Activated T-cell treated with anti-CD3 and anti-CD28 coated beads, Interleukin-2, amount 50 U/mL, for 1 hour (primary cell): Measurements from ENCODE around the gene DHX15.
"Not testable (repeated sequence)": the region's sequence is repeated elsewhere in the genome, so short reads cannot be mapped to it uniquely, and the experiment has no call there.

Experiments
- DNase-seq: peaks from one replicate; pipeline ENCODE4 v3.0.0-alpha.2; 2020

The DHX15 gene

GRCh38 chr4:24535399-24535798 is 49.0 kb downstream of the DHX15 start:
- DNase-seq, result no peak

DNA sequence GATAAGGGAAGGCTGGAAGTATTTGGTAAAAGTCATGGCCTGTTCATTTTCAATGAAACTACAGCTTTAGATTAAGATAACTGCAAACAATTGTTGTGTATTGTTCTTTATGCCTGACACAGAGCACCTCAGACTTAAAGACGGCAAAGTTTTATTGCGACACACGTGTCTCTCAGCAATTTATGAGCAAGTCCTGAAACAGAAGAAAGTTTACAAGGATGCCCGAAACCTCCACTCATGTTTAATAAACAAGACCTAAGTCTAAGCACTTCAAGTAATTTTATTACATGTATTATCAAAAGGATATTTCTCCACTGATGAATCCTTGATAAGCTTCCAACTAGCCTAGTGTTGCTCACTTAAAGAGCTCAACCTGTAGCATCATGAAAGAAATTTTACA is 51.0 kb downstream of the DHX15 start:
- DNase-seq, result no peak

DNA sequence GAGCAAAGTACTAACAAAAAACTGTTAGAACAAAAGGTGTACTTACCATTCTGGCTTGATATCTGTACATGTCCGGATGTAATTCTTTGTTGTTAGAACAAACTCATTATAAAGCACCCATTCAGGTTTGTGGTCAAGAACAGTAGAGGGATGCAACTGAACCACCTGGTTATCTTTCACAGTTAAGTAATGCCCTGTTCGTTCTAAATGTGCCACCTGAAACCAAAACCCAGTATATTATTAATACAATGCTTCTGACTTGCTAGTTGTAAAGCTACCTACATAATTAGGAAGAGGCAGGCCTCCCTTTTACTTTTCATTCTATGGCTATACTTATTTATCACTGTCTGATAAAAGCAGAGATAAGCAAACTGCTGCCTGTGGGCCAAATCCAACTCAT is 54.8 kb downstream of the DHX15 start:
- no peak for DNase-seq

DNA sequence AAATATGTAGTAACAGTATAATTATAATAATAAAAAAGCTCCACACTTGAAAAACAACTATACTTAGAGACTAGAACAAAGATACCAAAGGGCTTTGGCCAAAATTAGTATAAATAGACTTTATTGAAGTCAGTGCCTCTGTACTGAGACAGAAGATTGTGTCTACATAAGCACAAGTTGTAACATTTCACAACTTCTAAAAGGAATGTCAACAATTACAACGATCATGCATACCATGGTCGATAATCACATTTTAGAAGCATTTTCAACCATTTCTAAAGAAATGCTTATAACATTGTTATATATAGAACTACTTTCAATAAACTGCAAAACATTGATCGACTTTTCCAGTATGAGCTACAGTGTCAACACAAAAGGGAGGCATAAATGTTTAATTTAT is 57.0 kb downstream of the DHX15 start:
- DNase-seq, result no peak

- DNase-seq, result no peak
These were observed 62.8 kb downstream of the DHX15 start for GRCh38 chr4:24521544-24521943.

DNA sequence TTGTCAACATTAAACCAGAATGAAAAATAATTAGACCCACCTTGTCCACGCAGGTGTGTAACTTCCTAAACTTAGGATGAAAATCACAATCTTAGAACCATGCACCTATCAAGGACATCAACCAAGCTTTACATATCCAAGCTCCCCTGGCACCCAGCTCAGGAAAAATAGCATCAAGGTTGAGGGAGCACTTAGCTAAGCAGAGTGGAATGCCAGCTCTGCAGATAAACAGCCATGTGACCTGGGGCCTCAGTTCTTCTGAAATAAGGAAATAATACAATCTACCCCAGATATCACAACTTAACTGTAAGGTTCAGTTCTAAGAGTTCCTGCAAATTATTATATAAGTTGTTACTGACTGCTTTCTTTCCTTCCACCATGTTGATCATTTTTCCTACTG is 64.7 kb downstream of the DHX15 start:
- no peak for DNase-seq

DNA sequence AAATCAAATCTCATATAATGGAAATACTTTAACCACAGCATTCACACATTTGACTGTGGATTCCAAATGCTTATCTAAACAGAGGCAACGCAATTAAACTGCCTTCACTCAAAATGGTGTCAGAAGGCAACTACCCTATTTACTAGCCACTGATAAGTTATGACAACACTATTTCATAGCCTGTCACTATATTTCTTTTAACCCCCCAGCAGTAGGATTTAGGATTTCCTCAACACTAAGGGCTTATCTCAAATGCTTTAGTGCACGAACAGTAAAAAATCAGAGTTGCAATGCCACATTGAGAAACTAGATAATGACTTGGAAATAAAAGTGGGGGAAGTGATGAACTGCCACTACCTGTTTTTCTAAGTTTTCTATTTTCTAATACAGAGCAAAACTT is 66.7 kb downstream of the DHX15 start:
- DNase-seq, result no peak

DNA sequence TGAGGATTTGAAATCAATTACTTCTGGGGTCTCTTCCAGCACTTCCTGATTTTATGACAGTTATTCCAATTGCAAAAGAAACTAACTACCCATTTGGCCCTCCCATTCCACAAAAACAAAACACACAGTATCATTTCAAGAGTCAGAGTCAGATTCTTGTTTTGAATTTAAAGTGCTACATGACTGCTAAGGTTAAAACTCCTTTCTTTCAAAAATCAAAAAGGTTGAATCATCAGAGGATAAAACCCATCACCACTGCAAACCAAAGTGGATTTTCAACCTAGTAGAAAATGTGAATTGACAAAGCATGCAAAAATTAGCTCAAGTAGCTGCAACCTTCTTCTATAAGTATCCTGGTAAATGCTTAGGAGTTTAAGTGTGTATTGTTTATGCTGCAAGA is 67.4 kb downstream of the DHX15 start:
- DNase-seq, result no peak

GRCh38 chr4:24515698-24516097 is 68.7 kb downstream of the DHX15 start:
- no peak for DNase-seq

DNA sequence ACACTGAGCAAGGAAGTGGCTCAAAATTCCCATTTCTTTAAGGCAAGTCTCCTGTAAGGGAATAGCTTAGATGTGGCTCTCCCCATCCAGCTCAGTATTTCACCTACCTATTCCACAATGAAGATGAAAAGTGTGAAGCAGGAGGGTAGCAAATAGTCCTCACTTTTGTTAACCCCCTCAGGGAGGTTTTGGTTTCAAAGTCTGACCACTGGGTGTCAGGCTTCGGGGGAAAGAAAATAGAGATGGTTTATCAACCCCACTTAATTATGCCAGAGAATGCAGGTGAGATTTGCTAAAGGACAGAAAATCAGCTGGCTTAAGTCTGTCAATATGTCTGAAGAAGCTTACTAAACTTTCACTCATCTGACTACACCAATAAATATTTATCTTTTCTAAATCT is 69.5 kb downstream of the DHX15 start:
- DNase-seq, result no peak

DNA sequence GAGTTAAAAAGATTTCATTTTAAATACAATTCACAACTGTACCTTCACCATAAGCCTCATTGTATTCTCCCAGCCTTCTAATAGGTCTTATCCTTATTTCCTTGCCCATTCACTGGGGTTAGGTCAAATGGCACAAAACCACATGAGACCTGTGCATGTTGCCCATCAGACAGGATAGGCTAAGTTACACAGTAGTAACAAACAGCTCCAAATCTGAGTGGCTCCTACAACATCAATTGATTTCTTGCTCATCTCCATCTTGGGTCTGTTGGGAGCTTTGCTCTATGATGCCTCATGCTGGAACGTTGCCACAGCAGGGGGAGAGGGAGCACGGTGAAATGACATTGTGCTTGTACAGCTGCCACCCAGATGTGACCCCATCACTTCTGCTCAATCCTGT is 70.6 kb downstream of the DHX15 start:
- DNase-seq, result no peak

DNA sequence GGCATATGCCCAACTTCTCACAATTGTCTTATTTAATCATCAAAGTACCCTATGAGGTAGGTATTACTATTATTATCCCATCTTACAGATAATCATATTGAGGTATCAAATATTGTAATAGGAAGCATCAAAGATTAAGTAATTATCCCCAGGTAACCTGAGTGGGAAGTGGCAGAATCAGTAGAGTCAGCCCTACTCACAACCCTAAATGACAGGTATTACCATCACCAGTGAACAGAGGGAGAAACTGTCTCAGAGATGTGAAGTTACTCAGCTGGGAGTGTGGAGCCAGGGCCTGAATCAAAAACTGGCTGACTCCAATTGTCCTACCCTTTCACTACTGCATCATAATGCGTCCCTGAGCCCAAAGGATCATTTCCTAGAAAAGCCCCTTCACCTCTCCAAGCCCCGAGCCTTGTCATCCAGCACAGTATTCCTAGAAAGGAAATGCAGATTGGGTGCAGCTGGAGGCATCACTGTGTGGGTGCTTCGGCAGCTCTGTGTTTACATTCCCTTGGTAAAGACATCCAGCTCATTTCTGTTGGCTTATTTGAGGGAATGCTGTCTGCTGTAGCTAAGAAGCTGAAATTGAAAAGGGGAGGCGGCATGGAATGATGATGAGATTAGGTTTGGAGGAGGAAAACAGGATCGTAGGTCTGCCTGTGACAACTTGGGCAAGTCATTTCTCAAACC is 72.8 kb downstream of the DHX15 start:
- DNase-seq, result no peak

DNA sequence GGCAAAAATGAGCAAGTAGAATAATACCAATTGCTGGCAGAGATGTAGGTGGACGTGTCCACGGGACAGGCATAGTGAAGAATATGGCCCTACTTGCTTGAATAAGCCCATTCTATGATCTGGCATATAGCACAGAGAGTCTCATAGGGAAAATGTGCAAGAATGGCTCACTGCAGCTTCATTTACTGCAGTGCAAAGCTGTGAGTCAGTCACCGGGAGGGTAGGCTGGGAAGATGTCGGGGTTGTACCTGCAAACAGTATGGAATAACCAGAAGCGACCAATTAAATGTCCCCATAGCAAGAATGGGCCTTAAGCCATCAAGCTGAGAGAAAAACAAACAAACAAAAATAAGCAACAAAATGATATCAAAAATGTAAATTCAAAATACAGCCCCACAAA is 74.3 kb downstream of the DHX15 start:
- DNase-seq, result no peak

GRCh38 chr4:24508541-24508940 is 75.8 kb downstream of the DHX15 start:
- DNase-seq, result no peak

- no peak for DNase-seq
These were observed 76.9 kb downstream of the DHX15 start for GRCh38 chr4:24507439-24507838.

DNA sequence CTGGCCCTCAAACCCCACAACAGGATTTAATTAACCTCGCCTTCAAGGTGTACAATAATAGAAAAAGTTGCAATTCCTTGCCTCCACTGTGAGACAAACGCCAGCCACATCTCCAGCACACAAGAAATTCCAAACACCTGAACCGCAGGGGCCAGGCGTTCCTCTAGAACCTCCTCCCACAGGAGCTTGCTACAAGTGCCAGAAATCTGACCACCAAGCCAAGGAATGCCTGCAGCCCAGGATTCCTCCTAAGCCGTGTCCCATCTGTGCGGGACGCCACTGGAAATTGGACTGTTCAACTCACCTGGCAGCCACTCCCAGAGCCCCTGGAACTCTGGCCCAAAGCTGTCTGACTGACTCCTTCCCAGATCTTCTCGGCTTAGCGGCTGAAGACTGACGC is 81.3 kb downstream of the DHX15 start:
- DNase-seq, result not testable (repeated sequence)

- no peak for DNase-seq
These were observed 87.1 kb downstream of the DHX15 start for GRCh38 chr4:24497221-24497620.

- no peak for DNase-seq
These were observed 87.8 kb downstream of the DHX15 start for GRCh38 chr4:24496597-24496996.

DNA sequence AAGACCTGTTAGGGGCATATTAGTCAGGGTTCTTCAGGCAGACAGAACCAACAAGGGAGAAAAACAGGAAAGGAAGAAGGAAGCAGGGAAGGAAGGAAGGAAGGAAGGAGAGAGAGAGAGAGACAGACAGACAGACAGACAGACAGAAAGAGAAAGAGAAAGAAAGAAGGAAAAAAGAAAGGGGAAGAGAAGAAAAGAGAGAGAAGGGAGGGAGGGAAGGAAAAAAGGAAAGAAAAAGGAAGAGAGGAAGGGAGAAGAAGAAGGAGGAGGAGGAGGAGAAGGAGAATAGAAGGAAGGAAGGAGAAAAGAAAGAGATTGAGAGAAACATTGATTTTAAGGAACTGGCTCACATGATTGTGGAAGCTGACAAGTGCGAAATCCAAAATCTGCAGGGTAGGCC is 89.0 kb downstream of the DHX15 start:
- no peak for DNase-seq

DNA sequence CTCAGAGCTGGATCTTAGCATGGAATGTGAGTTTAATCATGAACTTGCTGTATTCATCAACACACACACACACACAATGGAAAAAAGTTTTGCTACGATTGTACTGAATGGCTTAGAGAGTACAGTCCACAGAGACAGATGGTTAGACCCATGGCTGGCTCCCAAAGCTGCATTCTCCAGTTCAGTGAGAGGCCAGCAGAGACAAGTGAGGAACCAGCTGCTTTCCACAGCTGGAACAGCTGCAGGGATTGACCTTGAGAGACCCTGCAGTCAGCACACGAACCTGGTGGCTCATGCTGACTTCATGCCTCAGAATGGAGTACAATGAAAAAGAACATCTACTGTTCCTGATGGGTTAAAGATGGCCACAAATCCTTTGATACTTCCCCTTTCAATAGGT is 94.5 kb downstream of the DHX15 start:
- DNase-seq, result no peak

DNA sequence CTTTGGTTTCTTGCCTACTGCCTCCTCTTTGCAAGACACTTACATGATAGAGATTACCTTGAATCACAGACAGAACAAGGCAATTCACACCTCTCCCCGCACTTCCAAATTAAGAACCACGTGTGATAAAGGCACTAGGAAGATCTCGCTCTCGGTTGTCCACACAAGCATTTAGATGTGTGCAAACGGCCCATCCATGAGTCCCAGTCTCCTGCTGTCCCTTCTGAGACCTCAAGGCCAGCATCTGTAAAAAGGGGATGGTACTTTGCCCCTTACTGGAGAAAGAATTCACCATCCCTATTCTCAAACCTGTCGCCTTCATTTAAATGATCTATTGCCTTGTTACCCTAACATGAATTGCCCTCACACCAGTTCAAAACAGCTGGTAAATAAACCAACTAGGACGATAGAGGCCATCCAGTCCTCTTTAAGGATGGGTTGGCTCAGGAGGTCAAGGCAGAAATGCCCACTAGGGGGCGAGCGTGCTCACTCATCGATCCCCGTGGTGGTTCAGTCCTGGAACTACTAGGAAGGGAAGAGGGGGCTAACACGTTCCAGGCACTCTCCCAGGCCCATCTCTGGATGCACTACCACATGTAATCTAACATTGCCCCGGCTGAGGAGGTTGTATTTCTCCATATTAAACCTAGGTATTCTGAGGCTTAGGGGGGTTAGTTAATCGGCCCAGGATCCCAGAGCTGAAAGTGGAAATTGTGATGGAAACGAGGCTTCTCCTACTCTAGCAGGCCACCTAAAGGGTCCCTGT is 95.8 kb downstream of the DHX15 start:
- peak; percentile 51 for DNase-seq

DNA sequence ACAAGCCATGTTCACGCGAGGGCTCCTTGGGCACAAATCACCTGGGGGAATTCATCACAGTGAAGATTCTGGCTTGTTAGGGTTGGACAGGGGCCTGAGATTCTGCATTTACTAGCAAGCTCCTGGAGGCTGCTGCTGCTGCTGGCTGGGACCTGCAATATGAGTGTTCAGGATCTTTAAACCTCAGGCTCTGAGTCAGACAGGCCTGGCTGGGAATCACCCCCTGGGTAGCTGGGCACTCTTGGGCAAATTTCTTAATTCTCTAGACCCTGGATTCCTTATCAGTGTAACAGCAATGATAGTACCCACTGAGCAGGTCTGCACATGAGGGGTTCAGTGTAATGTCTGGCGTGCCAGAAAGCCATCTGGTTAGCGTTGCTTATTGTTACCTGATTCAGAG is 101.5 kb downstream of the DHX15 start:
- no peak for DNase-seq

- no peak for DNase-seq
These were observed 106.4 kb downstream of the DHX15 start for GRCh38 chr4:24477919-24478318.
